ENCODE measurements around the gene ETFB.

GRCh38 chr19:51295382-51296126 is 70.6 kb downstream of the ETFB start:
- no peak for TF ChIP-seq CTCF (IDR thresholded peaks at IDR 0.05; ENCODE audit: insufficient read depth, low read length)
- TF ChIP-seq GABPA (IDR thresholded peaks at IDR 0.05; ENCODE audit: low read depth), result no peak
- no peak for TF ChIP-seq POLR2AphosphoS5 (IDR thresholded peaks at IDR 0.05; ENCODE audit: low read depth)
- no peak for TF ChIP-seq REST (IDR thresholded peaks at IDR 0.05; ENCODE audit: insufficient replicate concordance, low read depth)
- no peak for TF ChIP-seq SPI1 (IDR thresholded peaks at IDR 0.05; ENCODE audit: borderline replicate concordance, low read depth)
